Stomach smooth muscle (tissue), 2 donors: ENCODE results near the gene HSPB9.

Experiments
- H3K27ac ChIP-seq: one replicate; pipeline ENCODE4 v1.7.0; 2013; ENCODE audit warnings: mild to moderate bottlenecking, low read length, inconsistent platforms
- H3K27me3 ChIP-seq, 2 donors: one replicate each; pipeline ENCODE4 v1.7.0; 2013; ENCODE audit warnings: low read length in 2 of 2; ENCODE audit not compliant: insufficient read depth in 2 of 2, control insufficient read depth in 1 of 2
- H3K36me3 ChIP-seq, 2 donors: one replicate each; pipeline ENCODE4 v1.7.0; 2013; ENCODE audit warnings: low read length in 2 of 2; ENCODE audit not compliant: control insufficient read depth in 2 of 2, insufficient read depth in 2 of 2
- H3K4me1 ChIP-seq: one replicate; pipeline ENCODE4 v1.7.0; 2013; ENCODE audit warnings: low read length; ENCODE audit not compliant: control insufficient read depth, insufficient read depth
- H3K4me3 ChIP-seq, 2 donors: one replicate each; pipeline ENCODE4 v1.7.0; 2013; ENCODE audit warnings: low read length in 2 of 2
- H3K9ac ChIP-seq, 2 donors: one replicate each; pipeline ENCODE4 v1.7.0; 2013; ENCODE audit warnings: low read length in 2 of 2, mild to moderate bottlenecking in 1 of 2
- H3K9me3 ChIP-seq, 2 donors: one replicate each; pipeline ENCODE4 v1.7.0; 2013; ENCODE audit warnings: low read length in 2 of 2; ENCODE audit not compliant: control insufficient read depth in 2 of 2
- donor health status: healthy.
- donor health status: Pancreatic carcinoma.

Gene HSPB9

DNA sequence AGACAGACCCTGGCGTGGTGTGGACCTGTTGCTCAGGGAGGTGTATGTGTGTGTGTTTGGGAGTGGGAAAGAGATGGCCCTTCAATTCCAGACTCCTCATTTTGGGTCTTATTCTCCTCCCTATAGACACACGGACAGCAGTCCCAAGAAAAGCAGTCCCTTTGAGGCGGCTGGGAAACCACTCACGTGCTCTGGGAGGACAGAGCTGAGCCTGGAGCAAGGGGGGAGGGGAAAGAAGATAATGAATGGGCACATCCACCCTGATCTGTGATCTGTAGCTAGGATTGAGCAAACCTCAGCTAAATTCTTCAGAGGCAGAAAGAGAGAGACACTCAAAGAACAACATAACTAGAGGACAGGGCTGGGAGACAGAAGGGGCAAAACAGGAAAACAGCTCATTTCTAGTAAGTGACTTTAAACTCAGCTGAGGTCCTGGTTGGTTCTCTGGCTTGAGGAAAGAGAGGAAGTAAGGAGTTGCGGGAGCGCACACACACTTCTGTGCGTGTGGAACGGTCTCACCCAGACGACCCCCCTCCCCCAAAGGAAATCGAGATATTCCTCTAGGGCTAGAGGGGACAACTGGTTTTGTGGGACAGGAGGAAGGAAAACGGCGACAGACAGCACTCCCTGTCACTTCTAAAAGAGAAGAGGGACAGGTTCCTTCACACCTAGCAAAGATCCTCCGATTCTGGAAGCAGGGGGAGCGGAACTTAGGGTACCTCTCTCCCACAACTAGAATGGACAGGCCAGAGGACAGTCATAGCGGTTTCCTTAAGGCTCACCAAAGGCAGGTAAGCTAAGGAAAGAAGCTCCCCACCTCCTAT is 31.5 kb downstream of the HSPB9 start:
- H3K27ac ChIP-seq: peak overlapping the region; percentile 78
- H3K27me3 ChIP-seq: no peaks in the 10 kb centered on the region
- H3K4me3 ChIP-seq: peak overlapping the region; percentile 93 to 99
- H3K9ac ChIP-seq: peak overlapping the region; percentile 93 to 98
- H3K4me1 ChIP-seq: peaks cover 17% of the 10 kb centered on the region
- H3K36me3 ChIP-seq: peaks cover 0 to 3% of the 10 kb centered on the region in 2 donors
- peaks cover 0 to 8% of the 10 kb centered on the region in 2 donors for H3K9me3 ChIP-seq

DNA sequence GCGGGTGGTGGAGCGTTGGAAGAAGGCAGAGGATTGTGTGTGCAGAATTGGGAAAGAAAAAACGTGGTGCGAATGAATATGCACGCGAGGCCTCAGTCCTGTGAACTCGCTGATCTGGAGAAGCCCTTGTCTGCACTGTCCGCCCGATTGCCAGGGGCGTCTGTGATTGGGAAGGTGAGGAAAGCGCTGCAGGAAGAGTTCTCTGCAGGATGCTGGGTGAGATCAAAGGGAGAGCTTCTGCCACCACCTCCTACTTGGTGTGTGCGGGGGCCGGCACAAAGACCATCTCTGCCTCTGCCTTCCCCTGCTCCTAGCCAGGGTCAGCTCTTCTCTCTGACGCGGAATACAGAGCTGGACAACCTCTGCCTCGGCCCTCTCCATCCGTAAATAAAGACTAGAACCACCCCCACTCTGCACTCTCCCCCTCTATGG is 33.0 kb downstream of the HSPB9 start:
- Histone ChIP-seq H3K4me1 (peaks cover 17% of the 10 kb centered on the region), H3K27ac (no peak overlapping the region), H3K4me3 (peak overlapping the region; percentile 60 to 99), H3K9ac (no peak overlapping the region), H3K36me3 (peaks cover 0 to 3% of the 10 kb centered on the region in 2 donors), H3K9me3 (peaks cover 0 to 8% of the 10 kb centered on the region in 2 donors), H3K27me3 (no peaks in the 10 kb centered on the region)

DNA sequence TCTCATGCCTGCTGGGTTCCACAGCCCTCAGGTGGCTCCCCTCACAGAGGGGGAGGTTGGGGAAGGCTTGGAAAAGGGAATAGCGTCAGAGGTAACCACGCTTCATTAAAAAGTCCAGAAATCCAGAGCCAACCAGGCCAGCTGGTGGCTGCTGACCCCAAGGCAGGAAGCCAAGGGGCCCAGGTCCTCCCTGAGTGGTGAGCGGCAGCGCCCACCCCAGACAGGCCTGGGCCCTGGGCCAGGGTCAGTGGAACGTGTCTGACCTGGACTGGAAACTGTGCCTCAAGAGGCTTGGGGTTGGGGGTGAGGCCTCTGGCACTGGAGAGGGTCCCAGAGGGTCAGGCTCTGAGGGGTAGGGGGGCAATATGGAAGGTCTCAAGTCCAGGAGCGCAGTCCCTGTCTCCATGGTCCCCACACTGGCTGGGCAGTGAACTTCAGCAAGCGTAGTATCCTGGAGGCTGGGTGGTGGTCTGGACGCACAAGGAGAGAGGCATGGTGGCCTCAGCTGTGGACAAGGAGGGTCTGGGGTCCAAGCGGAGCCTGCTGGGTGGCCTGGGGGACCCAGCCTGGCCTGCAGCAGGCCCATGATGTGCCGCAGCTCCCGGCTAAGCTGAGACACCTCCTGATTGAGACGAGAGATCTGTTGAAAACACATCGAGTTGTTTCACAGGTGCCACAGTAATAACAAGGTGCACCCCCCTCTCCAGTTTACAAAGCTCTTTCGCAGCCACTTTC is 37.4 kb downstream of the HSPB9 start:
- H3K4me3 ChIP-seq: no peak overlapping the region
- H3K4me1 ChIP-seq: peaks cover 4% of the 10 kb centered on the region
- H3K27ac ChIP-seq: no peak overlapping the region
- no peaks in the 10 kb centered on the region for H3K27me3 ChIP-seq
- H3K9me3 ChIP-seq: peaks cover 0 to 8% of the 10 kb centered on the region in 2 donors
- no peak overlapping the region for H3K9ac ChIP-seq
- H3K36me3 ChIP-seq: no peaks in the 10 kb centered on the region

GRCh38 chr17:42160531-42160910 is 37.9 kb downstream of the HSPB9 start:
- Histone ChIP-seq H3K4me3 (no peak overlapping the region), H3K9me3 (peaks cover 0 to 6% of the 10 kb centered on the region in 2 donors), H3K4me1 (peaks cover under 1% of the 10 kb centered on the region), H3K9ac (no peak overlapping the region), H3K27me3 (no peaks in the 10 kb centered on the region), H3K36me3 (no peaks in the 10 kb centered on the region), H3K27ac (no peak overlapping the region)

DNA sequence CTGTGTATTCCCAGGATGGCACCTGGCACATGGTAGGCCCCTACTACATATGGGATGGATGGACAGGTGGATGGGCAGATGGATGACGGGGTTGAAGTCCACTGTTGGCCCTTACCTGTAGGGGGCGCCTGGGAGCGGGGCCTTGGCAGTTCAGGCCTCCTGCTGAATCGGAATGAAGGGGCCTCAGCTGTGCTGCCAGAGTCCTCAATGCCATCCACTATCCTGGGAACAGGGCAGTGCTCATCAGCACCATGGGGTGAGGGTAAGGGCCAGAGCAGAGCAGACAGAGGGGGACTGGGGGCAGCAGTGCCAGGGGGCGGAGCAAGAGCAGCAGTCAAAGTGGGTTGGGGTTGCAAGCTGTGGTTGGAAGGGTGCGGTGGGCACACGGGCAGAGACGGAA is 40.5 kb downstream of the HSPB9 start:
- no peaks in the 10 kb centered on the region for H3K36me3 ChIP-seq
- H3K4me3 ChIP-seq: no peak overlapping the region
- H3K9me3 ChIP-seq: no peaks in the 10 kb centered on the region
- no peaks in the 10 kb centered on the region for H3K4me1 ChIP-seq
- no peak overlapping the region for H3K27ac ChIP-seq
- H3K9ac ChIP-seq: no peak overlapping the region
- no peaks in the 10 kb centered on the region for H3K27me3 ChIP-seq

DNA sequence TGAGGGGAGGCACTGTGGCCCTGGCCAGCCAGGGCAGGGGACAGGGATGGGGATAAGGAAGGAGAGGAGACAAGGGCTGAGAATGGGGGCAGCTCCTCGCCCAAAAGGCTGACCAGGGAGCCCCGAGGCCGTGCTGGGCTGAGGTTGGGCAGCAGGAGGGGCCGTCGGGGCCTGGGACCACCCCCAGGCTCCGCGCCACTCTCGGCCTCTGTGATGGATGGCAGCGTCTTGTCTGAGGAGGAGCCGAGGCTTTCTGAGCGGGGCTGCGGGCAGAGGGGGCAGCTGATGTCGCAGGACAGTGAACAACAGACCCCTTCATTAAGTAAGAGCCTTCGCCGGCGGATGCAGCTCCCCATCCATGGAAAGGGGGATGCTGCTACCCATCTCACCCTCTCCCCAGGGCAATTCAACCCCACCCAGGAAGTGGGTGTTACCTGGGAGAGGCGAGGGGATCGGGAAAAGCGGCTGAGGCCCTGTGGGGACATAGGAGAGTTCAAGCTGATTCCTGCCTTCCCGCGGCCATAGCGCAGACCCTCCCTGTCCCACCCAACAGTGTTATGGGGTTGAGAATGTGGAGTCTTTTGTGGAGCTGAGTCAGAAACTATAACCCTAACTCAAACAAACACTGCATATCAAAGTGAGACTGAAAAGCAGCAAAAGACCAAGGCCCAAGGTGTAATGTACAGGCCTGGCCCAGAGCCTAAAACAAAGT is 41.2 kb downstream of the HSPB9 start:
- H3K9me3 ChIP-seq: no peaks in the 10 kb centered on the region
- H3K36me3 ChIP-seq: no peaks in the 10 kb centered on the region
- no peaks in the 10 kb centered on the region for H3K27me3 ChIP-seq
- no peak overlapping the region for H3K27ac ChIP-seq
- H3K4me3 ChIP-seq: no peak overlapping the region
- no peak overlapping the region for H3K9ac ChIP-seq
- H3K4me1 ChIP-seq: no peaks in the 10 kb centered on the region

DNA sequence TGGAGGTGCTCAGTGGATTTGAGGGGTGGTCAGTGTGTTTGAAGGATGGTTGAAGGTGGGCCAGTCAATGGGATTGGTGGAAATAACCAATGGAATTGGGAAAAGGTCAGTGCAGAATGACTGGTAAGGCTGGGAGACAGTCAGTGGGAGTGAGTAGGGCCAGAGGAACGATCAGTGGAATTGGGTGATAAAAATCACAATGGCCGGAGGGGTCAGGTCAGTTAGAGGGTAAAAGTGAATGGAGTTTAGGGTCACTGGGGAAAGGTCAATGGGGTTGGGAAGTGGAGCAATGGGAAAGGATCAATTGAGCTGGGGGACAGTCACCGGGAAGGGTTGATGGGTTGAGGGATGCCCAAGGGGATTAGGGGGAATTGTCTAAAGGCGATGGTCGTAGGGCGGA is 43.1 kb downstream of the HSPB9 start:
- no peaks in the 10 kb centered on the region for H3K27me3 ChIP-seq
- H3K36me3 ChIP-seq: no peaks in the 10 kb centered on the region
- no peak overlapping the region for H3K9ac ChIP-seq
- H3K27ac ChIP-seq: no peak overlapping the region
- no peak overlapping the region for H3K4me3 ChIP-seq
- no peaks in the 10 kb centered on the region for H3K4me1 ChIP-seq
- H3K9me3 ChIP-seq: no peaks in the 10 kb centered on the region

GRCh38 chr17:42166196-42166763 is 43.7 kb downstream of the HSPB9 start:
- H3K4me1 ChIP-seq: no peaks in the 10 kb centered on the region
- H3K9me3 ChIP-seq: no peaks in the 10 kb centered on the region
- no peak overlapping the region for H3K9ac ChIP-seq
- no peak overlapping the region for H3K27ac ChIP-seq
- H3K36me3 ChIP-seq: no peaks in the 10 kb centered on the region
- no peak overlapping the region for H3K4me3 ChIP-seq
- peaks cover 0 to 2% of the 10 kb centered on the region in 2 donors for H3K27me3 ChIP-seq

GRCh38 chr17:42167807-42168206 is 45.2 kb downstream of the HSPB9 start:
- Histone ChIP-seq H3K9ac (no peak overlapping the region), H3K27me3 (peaks cover 0 to 2% of the 10 kb centered on the region in 2 donors), H3K9me3 (no peaks in the 10 kb centered on the region)

DNA sequence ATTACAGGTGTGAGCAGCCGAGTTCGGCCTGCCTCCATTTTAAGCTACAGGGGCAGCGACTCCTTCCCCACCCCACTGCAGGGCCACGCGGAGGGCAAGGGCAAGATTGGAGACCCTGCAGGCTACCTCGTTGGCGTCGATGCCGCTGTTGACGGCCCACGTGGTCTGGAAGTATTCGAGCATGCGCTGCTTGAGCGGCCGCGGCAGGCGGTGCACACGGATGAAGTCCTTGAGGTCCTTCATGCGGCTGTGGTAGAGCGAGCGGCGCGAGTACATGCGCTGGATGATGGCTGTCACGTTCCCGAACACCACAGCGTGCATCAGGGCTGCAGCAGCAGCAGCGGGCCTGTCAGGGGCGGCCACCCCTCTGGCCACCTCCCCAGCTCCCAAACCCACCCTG is 46.7 kb downstream of the HSPB9 start:
- H3K36me3 ChIP-seq: no peaks in the 10 kb centered on the region
- no peaks in the 10 kb centered on the region for H3K9me3 ChIP-seq
- no peak overlapping the region for H3K4me3 ChIP-seq
- no peaks in the 10 kb centered on the region for H3K4me1 ChIP-seq
- H3K27ac ChIP-seq: no peak overlapping the region
- peaks cover 0 to 2% of the 10 kb centered on the region in 2 donors for H3K27me3 ChIP-seq
- no peak overlapping the region for H3K9ac ChIP-seq

More at GRCh38 chr17:42167807-42168206, 45.2 kb downstream of the HSPB9 start:
- Histone ChIP-seq H3K27ac (no peak overlapping the region), H3K36me3 (no peaks in the 10 kb centered on the region), H3K4me3 (no peak overlapping the region), H3K4me1 (no peaks in the 10 kb centered on the region)
